ENCODE measurements around the gene ST3GAL2.
"Not testable (repeated sequence)": the region's sequence is repeated elsewhere in the genome, so short reads cannot be mapped to it uniquely, and the experiment has no call there.

Gene ST3GAL2

DNA sequence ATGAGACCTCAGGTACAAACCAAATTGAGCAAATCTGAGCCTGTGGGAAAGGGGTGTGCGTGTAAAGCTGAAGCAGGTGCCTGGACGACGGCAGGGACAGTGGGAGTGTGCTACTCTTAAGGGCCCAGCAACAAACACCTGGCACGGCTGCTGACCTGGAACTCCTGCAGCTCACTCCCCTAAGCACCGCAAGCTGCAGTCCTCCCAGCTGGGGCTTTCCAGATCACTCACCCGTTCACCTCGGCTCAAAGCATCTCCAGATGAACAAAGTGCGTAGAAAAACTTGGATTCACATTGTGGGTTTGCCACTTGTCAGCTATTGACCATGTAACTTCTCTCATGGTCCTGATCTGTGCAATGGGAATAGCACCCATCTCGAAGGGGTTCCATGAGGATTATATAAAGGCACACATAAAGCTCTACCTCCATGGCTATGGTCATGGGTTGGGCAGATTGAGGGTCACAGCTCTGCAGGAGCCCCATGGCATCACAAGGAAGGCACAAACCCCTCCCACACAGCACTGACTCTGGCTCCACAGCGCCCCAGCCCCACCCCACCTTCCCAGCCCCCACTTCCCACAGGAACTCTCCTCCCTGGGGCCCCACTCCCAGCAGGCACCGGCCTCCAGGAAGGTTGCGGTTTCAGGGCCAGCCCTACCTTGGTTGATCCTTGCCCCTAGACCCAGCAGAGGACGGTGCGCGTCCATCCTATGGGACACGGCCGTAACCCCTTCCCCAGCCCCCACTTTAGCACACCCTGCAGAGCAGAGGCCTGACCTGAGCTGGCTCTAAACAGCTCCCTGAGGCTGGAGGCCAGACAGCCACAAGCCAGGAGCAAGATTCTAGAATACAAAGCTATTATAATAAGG lies 21.9 kb downstream of the ST3GAL2 start:
- peak in 1 of 2 donors; percentile 29 for DNase-seq

GRCh38 chr16:70413572-70413971 lies 25.3 kb downstream of the ST3GAL2 start:
- DNase-seq: not testable (repeated sequence)

DNA sequence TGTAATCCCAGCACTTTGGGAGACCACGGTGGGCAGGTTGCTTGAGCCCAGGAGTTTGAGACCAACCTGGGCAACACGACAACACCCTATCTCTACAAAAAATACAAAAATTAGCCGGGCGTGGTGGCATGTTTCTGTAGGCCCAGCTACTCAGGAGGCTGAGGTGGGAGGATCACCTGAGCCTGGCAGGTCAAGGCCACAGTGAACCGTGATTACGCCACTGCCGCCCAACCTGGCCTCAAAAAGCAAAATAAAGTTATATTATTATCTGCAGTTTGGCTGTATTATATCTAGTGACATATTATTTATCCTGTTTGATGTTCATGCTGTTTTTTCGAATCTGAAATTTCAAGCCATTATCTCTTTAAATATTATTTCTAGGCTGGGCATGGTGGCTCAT lies 26.5 kb downstream of the ST3GAL2 start:
- no peak for DNase-seq

- DNase-seq: no peak
Measured at GRCh38 chr16:70410734-70411133, 28.2 kb downstream of the ST3GAL2 start.

DNA sequence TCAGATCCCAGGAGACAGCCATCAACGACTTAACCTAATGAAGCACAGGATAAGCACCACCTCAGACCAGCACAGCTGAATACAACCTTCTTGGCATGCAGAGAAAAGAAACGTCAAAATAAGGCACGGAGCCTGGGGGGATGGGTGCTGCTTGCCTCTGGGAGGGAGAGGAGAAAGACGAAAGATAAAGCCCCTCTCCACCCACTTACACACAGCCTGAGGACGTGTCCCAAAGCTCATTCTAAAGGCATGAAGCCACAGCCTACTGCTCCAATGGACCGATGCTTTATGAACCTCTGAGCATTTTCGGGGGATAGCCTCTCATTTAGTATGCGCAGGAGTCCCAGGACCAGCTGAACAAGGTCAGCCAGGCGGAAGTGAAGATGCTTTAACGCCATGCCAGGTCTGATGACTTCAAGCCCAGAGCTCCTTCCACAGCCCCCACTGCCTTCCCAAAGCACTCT lies 31.1 kb downstream of the ST3GAL2 start:
- no peak for DNase-seq

DNA sequence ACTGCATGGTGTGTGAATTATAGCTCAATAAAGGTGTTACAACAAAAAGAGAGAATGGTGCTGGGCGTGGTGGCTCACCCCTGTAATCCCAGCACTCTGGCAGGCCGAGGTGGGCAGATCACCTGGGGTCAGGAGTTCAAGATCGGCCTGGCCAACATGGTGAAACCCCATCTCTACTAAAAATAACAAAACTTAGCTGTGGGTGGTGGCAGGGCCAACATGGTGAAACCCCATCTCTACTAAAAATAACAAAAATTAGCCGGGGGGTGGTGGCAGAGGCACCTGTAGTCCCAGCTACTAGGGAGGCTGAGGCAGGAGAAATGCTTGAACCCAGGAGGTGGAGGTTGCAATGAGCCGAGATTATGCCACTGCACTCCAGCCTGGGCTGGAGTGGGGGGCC lies 32.8 kb downstream of the ST3GAL2 start:
- not testable (repeated sequence) for DNase-seq

DNA sequence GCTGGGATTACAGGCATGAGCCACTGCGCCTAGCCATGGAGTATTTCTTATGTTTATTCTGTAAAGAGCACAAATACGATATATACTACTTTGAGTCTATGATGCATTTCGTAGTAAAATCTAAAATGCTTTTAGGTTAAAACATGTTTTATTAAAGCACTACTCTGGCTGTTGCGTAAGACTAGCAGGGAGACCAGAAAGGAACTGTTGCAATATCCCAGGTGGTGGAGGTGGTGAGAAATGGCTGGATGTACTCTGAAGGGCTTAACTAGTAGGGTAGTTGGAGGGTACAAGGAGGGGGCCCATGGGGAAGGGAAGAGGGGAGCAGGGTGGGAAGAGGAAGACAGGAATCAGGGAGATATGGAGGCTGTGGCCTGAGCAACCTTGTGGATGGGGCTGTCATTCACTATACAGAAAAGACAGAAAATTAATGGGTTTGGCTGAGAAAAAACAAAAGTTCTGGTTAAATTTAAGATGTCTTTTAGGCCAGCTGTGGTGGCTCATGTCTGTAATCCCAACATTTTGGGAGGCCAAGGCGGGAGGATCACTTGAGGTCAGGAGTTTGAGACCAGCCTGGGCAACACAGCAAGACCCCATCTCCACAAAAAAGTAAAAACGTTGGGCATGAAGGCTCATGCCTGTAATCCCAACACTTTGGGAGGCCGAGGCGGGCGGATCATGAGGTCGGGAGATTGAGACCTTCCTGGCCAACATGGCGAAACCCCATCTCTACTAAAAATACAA lies 35.8 kb downstream of the ST3GAL2 start:
- no peak for DNase-seq

DNA sequence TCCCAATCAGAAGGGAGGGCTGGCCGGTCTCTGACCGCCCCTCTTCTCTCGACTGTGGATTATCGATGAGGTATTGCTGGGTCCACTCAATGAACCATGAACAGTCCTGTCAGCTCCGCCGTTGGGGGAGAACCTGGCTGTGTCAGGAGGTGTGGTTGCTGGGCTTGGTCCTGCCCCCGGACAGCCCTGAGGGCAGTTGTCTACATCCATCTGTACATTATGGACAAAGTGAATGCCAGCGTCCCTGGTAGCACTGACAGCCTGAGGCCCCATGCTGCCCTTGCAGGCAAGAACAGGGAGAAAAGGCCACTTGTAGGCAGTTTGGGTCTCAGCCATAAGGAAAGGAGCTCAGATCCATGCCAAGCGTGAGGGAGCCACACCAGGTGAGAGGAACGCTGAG lies 38.9 kb downstream of the ST3GAL2 start:
- no peak for DNase-seq

DNA sequence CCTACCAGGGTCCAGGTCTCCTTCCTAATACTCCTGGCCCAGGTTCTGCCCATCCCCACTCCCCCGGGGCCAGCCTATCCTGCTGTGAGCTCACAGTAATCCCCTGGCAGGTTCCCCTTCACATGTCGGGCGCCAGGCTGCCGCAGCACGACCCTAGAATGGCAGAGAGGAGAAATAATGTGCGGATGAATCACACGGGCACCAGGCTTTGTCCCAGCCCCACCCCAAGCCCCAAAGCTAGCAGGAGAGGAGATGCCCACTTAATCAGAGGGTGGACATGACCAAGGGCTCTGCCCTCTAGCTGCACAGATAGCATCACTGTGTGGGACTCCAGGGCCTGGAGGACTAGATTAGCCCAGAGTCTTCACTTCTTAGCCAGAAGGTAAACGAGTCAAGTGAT lies 39.5 kb downstream of the ST3GAL2 start:
- no peak for DNase-seq

DNA sequence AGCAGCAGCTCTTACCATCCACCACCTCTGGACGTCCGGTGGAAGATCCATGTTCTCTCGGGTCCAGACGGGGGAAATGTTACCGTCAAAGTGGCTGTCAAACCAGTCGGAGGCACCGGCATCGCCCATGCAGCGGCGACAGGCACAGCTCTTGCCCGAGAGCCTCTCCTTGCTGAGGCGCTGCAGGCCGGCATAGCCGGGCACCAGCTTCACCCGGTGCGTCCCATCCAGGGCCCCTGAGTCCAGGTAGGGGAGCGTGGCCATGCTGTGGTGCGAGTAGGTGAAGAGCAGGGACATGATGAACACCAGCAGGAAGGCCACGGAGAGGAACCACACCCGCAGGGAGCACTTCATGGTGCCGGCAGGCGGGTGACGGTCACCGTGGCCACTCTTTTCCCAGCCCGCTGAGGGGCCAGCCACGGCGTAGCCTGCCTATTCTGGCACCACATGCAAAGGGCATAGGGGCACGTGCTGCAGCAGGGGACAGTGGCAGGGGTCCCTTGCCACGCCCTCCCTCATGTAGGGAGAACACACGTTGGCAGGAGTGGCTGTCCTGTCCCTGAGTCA lies 40.6 kb downstream of the ST3GAL2 start:
- DNase-seq: no peak

DNA sequence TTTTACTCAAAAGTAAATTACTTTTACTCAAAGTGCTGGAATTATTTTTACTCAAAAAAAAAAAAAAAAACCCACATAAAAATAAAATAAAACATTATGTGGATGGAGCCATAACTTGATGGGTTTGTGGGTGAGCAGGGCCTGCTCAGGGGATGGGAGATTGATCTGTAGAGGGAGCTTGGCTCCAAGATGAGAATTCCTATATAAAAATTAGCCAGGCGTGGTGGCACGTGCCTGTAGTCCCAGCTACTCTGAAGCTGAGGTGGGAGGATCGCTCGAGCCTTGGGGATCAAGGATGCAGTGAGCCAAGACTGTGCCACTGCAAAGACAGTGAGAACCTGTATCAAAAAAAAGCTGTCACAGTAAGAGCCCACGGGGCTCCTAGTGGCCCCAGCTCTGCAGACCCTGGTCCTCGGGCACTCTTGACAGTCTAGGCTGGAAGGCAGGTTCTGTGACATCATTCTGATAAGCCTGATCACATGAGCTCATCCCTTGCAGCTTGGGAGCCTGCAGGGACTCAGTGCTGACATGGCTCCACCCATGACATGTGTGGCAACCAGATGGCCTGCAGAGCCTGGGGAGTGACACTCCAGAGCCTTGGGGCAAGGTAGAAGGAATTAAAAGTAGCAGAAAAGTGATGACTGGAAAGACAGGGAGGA lies 42.5 kb downstream of the ST3GAL2 start:
- no peak for DNase-seq

GRCh38 chr16:70395345-70395901 lies 43.5 kb downstream of the ST3GAL2 start:
- DNase-seq: peak; percentile 65 to 66

DNA sequence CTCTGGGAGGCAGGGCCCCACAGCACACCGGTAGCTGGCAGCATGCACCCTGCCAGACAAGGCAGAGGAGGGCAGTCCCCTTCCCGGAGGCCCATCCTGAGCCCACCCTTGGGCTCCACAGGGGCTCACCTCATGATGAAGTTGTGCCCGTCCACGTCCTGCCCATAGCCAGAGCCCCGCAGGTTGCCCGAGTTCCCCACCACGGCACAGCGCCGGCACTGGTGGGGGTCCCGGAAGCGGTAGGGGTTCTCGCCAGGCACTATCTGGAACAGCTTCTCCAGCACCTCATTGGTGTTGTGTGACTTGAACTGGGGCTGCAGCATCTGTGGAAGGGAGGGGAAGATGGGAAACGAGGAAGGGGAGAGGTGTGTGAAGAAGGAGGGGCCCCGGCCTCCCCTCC lies 44.0 kb downstream of the ST3GAL2 start:
- no peak for DNase-seq

GRCh38 chr16:70393662-70394061 lies 45.2 kb downstream of the ST3GAL2 start:
- DNase-seq: no peak

GRCh38 chr16:70392606-70393005 lies 46.3 kb downstream of the ST3GAL2 start:
- no peak for DNase-seq

GRCh38 chr16:70391881-70392481 lies 46.9 kb downstream of the ST3GAL2 start:
- DNase-seq: no peak

DNA sequence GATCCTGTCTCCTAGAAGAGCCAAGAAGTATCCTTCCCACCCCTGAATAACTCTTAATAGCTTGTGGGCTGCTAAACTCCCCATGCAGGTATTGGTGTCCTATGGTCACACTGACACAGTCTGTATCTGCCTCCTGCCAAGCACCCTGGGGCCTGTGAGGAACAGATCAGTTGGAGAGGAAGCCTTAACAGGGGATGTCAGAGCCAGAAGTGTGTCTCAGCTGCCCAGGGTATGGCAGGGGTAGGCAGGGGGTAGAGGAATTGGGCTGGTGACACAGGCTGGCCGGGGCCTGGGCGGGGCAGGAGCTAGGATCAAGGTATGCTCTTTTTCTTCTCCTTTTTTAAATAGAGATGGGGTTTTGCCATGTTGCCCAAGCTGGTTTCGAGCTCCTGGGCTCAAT lies 47.5 kb downstream of the ST3GAL2 start:
- no peak for DNase-seq

GRCh38 chr16:70390774-70391173 lies 48.1 kb downstream of the ST3GAL2 start:
- no peak for DNase-seq

- DNase-seq: no peak
Measured at GRCh38 chr16:70388006-70388680, 50.8 kb downstream of the ST3GAL2 start.

- not testable (repeated sequence) for DNase-seq
Measured at GRCh38 chr16:70386289-70386986, 52.5 kb downstream of the ST3GAL2 start.

GRCh38 chr16:70383421-70383960 lies 55.4 kb downstream of the ST3GAL2 start:
- no peak for DNase-seq

Data from CD4-positive, alpha-beta T cell treated with Interferon alpha-2 for 1 hour (primary cell).